Measurements from ENCODE around the gene CBLB.

CBLB gene

DNA sequence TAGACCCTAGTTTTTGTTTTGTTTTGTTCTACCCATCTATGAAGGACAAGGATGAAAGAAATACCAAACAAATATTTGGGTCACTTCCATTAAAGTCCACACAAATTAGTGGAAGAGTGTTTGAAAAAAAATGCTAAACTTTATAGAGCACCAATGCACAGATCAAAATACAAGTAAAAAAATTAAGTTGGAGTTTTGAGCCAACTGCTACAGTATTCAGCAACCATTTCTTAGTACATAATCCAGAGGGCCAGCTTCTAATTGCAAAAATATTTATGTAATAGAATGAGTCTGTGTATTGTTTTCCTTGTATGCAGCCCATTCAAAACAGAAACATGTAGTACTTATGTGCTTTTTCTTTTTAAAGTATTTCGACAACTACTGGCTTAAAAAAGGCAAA lies 121.1 kb downstream of the CBLB start:
- no peak for TF ChIP-seq CTCF (conservative IDR thresholded peaks at IDR 0.05; ENCODE audit: low read depth, low read length)
- DNase-seq (ENCODE audit: low read depth) = no peak
- no peak overlapping the region for H3K4me3 ChIP-seq (ENCODE audit: low read depth, low read length)

- H3K4me3 ChIP-seq (ENCODE audit: low read depth, low read length) = no peak overlapping the region
- no peak for TF ChIP-seq CTCF (conservative IDR thresholded peaks at IDR 0.05; ENCODE audit: low read depth, low read length)
- DNase-seq (ENCODE audit: low read depth) = peak; percentile 76
Observed at GRCh38 chr3:105747060-105747541, 121.7 kb downstream of the CBLB start.

- TF ChIP-seq CTCF (conservative IDR thresholded peaks at IDR 0.05; ENCODE audit: low read depth, low read length) = no peak
- no peak overlapping the region for H3K4me3 ChIP-seq (ENCODE audit: low read depth, low read length)
- no peak for DNase-seq (ENCODE audit: low read depth)
Observed at GRCh38 chr3:105746231-105746996, 122.4 kb downstream of the CBLB start.

DNA sequence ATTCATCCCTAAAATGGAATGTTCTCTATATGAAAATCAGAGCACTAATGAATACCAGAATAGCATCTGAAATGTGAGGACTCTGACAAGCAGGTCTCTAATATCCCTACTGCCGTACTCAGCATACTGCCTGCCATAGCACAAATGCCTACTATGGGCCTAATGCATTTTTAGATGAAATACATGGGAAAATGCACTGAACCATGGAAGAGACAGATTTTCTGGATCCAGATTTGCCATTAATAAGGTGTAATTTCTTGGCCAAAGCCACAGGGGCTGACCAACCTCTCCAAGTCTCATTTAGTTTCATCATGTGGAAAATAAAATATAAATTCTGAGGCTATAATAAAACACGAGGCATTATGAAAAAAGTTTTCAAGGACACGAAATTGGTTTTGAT lies 123.8 kb downstream of the CBLB start:
- no peak for TF ChIP-seq CTCF (conservative IDR thresholded peaks at IDR 0.05; ENCODE audit: low read depth, low read length)
- no peak overlapping the region for H3K4me3 ChIP-seq (ENCODE audit: low read depth, low read length)
- no peak for DNase-seq (ENCODE audit: low read depth)

DNA sequence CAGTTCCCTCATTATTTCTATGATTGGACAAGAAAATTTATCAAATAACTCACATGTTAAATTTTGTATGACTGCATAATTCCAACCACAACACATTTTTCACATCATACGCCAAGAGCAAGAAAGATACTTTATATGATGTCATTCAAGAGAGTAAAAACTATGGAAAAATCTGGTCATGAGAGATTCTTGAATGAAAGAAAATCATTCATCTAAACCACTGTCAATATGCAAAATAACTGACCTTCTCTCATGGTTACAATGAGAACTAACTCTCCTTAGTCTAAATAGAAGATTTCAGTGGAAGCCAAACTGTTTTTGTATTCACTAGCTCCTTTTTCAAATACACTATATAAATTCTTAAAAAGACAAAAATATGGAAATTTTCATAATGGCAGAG lies 124.6 kb downstream of the CBLB start:
- no peak for DNase-seq (ENCODE audit: low read depth)
- no peak for TF ChIP-seq CTCF (conservative IDR thresholded peaks at IDR 0.05; ENCODE audit: low read depth, low read length)
- H3K4me3 ChIP-seq (ENCODE audit: low read depth, low read length) = no peak overlapping the region

DNA sequence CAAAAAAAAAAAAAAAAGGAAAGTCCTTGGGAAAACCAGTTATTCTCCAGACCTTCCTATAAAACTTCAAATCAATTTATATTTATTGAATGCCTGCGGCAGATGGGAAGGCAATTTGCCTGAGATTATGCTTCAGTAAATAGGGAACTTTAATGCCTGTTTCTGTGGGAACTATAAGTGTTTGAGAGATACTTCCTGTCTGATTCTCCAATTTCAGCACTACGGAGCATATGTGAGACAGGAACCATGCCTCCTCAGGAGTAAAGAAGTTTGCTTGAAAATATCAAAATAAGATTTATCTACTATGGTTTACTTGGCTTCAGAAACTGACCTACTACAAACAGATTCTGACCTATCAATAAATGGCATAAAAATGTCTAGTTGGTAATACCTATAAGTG lies 135.5 kb downstream of the CBLB start:
- H3K4me3 ChIP-seq (ENCODE audit: low read depth, low read length) = no peak overlapping the region
- DNase-seq (ENCODE audit: low read depth) = no peak
- TF ChIP-seq CTCF (conservative IDR thresholded peaks at IDR 0.05; ENCODE audit: low read depth, low read length) = no peak

DNA sequence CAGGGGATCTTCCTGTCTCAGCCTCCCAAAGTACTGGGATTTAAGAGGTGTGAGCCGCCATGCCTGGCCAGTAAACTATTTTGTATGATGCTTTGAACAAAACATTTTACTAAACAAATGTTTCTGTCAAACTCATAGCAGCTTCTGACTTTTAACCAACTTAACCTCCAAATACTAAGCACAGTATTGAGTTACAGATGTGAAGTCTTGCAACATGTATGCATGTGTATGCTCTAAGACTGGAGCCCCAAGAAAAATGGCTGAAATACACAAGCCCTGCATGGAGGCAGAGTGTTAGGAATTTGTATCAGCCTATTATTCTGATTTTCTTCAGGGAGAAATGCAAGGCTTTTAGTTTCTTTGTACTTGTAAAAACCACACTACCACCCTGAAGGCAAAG lies 137.1 kb downstream of the CBLB start:
- no peak overlapping the region for H3K4me3 ChIP-seq (ENCODE audit: low read depth, low read length)
- peak; percentile 63 for DNase-seq (ENCODE audit: low read depth)
- TF ChIP-seq CTCF (conservative IDR thresholded peaks at IDR 0.05; ENCODE audit: low read depth, low read length) = no peak

All from choroid plexus epithelial cell (primary cell).